ENCODE results near the gene CCL21. TPM values are rescaled to one million over a fixed set of nuclear protein-coding genes. Genes with fewer than 3 reads are reported as not detected.

The CCL21 gene
- total and polyA plus RNA-seq, 2 of the 13 experiments (the other 11 are each of a cell fraction or from before 2014, with no cell fraction given): not detected

GRCh38 chr9:34707130-34707529 is 2.8 kb downstream of the CCL21 start:
- H3K27ac ChIP-seq (ENCODE audit: extremely low read length, insufficient read depth, low read length): no peak overlapping the region
- H3K4me2 ChIP-seq (ENCODE audit: low read depth, low read length): no peak overlapping the region
- H3K4me3 ChIP-seq (replicated peaks in 1 of 3; ENCODE audit: insufficient read depth in 1 of 3, low read depth in 2 of 3, low read length in 3 of 3): no peak overlapping the region
- FAIRE-seq (no peak), DNase-seq (ENCODE audit: low spot score) (no peak), ATAC-seq (no peak)
- no peaks in the 10 kb centered on the region for H3K79me2 ChIP-seq (ENCODE audit: insufficient read depth, low read length)
- H3K9me3 ChIP-seq (ENCODE audit: low read length): no peaks in the 10 kb centered on the region
- CTCF ChIA-PET (ENCODE audit: low intra/inter-chr PET ratio, low total read pairs): no interaction called here
- intact Hi-C loops (cut with micrococcal nuclease; ENCODE audit: unreplicated experiment) (no loop called here), in situ Hi-C loops (cut with HindIII; ENCODE audit: extremely low pct_ligation_motif_present, low pct_unique_long_range_greater_than_20kb) (no loop called here)
- H4K20me1 ChIP-seq (ENCODE audit: insufficient read depth, low read length): no peaks in the 10 kb centered on the region
- 0 out of 2 replicates have a peak, but pooled peaks cover 5% of the 10 kb centered on the region for H3K4me1 ChIP-seq (ENCODE audit: insufficient read depth, low read length)
- peaks cover 0 to 1% of the 10 kb centered on the region in 2 experiments; a peak in 1 of 5 replicates for H3K27me3 ChIP-seq (ENCODE audit: control insufficient read depth in 1 of 2, insufficient read depth in 2 of 2, low read length in 2 of 2)
- 25% methylated on average over 2 of the region's 2 CpGs for WGBS (ENCODE audit: low lambda C conversion rate)
- POLR2A ChIA-PET: no interaction called here
- no TSS peak for BruUV-seq (replicated peaks)
- H3K36me3 ChIP-seq (replicated peaks in 1 of 2; ENCODE audit: control insufficient read depth in 1 of 2, insufficient read depth in 2 of 2, low read length in 2 of 2): no peaks in the 10 kb centered on the region
- H3K9ac ChIP-seq (ENCODE audit: insufficient read depth, low read depth, low read length): no peak overlapping the region
- no peak overlapping the region for H2AFZ ChIP-seq (ENCODE audit: low read length)
- TF ChIP-seq GATA4 (IDR thresholded peaks at IDR 0.05; ENCODE audit: borderline replicate concordance, low read depth) (no peak), POGK (CRISPR knock-in tag; conservative IDR thresholded peaks at IDR 0.05) (no peak), ZNF678 (CRISPR knock-in tag; IDR thresholded peaks at IDR 0.05) (no peak), ZNF292 (CRISPR knock-in tag; IDR thresholded peaks at IDR 0.05; ENCODE audit: borderline replicate concordance, low read depth) (no peak), NFYC (CRISPR knock-in tag; IDR thresholded peaks at IDR 0.05) (no peak), ZBTB1 (CRISPR knock-in tag; IDR thresholded peaks at IDR 0.05; ENCODE audit: borderline replicate concordance) (no peak), RBM39 (IDR thresholded peaks at IDR 0.05; ENCODE audit: low read depth, low read length, poor library complexity, severe bottlenecking) (no peak), NFKB2 (CRISPR knock-in tag; IDR thresholded peaks at IDR 0.05; ENCODE audit: borderline replicate concordance) (no peak), ZKSCAN5 (CRISPR knock-in tag; IDR thresholded peaks at IDR 0.05) (no peak), ZNF761 (CRISPR knock-in tag; conservative IDR thresholded peaks at IDR 0.05) (no peak), ZNF710 (CRISPR knock-in tag; IDR thresholded peaks at IDR 0.05; ENCODE audit: borderline replicate concordance) (no peak), ZNF414 (CRISPR knock-in tag; IDR thresholded peaks at IDR 0.05) (no peak), WIZ (CRISPR knock-in tag; IDR thresholded peaks at IDR 0.05) (no peak), ZNF691 (CRISPR knock-in tag; IDR thresholded peaks at IDR 0.05; ENCODE audit: borderline replicate concordance, low read depth) (no peak), BCLAF1 (IDR thresholded peaks at IDR 0.05) (no peak), PLRG1 (conservative IDR thresholded peaks at IDR 0.05) (no peak)
